ENCODE data around the gene GABRR2.

DNA sequence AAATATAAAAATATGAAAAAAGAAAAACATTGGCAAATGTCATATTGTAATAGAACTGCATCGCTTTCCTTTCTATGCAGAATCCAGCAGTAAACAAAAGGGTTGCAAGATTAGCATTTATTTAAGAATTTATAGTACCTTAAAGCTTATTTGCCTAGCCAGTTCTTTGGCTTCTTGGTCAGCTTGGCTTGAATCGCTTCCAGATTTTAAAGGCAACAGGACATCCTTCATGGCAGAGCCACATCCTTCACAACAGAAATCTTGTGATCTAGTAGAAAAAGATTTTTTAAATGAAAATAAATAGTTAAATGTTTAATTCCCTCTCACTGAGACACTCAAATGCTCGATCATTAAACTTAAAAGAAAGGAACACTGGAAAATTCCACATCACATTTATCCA lies 20.1 kb upstream of the GABRR2 start:
- TF ChIP-seq, protein P1, sequence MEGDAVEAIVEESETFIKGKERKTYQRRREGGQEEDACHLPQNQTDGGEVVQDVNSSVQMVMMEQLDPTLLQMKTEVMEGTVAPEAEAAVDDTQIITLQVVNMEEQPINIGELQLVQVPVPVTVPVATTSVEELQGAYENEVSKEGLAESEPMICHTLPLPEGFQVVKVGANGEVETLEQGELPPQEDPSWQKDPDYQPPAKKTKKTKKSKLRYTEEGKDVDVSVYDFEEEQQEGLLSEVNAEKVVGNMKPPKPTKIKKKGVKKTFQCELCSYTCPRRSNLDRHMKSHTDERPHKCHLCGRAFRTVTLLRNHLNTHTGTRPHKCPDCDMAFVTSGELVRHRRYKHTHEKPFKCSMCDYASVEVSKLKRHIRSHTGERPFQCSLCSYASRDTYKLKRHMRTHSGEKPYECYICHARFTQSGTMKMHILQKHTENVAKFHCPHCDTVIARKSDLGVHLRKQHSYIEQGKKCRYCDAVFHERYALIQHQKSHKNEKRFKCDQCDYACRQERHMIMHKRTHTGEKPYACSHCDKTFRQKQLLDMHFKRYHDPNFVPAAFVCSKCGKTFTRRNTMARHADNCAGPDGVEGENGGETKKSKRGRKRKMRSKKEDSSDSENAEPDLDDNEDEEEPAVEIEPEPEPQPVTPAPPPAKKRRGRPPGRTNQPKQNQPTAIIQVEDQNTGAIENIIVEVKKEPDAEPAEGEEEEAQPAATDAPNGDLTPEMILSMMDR (conservative IDR thresholded peaks at IDR 0.05): no peak
- no peak for TF ChIP-seq ZFX (IDR thresholded peaks at IDR 0.05)

Measured in C4-2B (cell line).